G401.6 (cell line): ENCODE results near the gene FGGY.
A peak's percentile ranks its signal among the peaks of the same experiment; 100 is the strongest.

Experiments
- FAIRE-seq: peaks from 2 replicates; lab custom pipeline; 2012; peaks lifted over from hg19 to GRCh38; lab: Jason Lieb, UNC

FGGY gene

DNA sequence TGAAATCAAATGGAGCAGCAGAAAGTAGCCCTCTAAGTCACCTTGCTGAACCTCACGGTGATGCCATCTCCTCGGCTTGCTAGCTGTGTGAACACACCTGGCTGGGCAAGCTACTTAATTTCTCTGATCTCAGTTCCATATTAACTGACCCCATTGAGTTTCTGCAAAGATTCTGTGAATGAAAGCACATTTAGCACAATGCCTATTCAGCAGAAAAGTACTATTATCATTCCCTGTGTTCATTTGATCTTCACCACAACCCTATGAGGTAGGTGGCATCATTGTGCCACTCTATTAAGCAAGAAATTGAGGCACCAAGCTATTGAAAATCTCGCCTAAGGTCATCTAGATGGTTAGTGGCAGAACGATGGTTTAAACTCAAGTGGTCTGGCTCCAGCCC is 387.8 kb downstream of the FGGY start:
- FAIRE-seq, result no peak

DNA sequence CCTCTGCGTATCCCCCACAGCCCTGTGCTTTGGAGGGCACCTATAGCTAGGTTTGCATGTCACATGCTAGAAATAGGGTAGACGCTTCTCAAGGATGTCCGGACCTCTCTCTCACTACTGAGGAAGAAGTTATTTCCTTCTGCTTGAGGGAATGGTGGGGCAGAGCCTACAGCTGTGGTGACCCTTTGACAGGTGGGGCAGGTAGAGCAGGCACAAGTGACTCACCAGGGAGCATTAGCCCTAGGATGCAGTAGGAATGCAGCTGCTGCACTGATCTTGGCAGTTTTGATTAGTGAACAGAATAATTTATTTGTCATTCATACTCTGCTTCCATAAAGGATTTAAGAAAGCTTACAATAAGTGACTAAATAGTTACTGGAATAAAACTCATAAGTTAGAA is 388.2 kb downstream of the FGGY start:
- no peak for FAIRE-seq

DNA sequence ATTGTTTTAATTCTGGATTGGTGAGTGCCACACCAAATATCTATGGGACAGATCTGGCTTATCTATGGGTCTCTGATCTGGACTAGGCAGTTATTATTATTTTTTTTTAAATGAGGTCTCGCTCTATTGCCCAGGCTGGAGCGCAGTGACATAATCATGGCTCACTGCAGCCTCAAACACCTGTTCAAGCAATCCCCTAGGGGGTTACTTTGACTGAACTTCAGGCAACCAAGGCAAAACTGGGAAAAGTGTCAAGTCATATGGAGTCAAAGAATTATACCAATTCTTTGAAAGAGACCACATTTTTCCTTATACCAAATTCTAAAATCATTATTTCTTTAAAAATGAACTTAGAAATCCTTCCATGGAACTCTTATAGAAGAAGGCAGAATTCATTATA is 388.8 kb downstream of the FGGY start:
- FAIRE-seq, result no peak

DNA sequence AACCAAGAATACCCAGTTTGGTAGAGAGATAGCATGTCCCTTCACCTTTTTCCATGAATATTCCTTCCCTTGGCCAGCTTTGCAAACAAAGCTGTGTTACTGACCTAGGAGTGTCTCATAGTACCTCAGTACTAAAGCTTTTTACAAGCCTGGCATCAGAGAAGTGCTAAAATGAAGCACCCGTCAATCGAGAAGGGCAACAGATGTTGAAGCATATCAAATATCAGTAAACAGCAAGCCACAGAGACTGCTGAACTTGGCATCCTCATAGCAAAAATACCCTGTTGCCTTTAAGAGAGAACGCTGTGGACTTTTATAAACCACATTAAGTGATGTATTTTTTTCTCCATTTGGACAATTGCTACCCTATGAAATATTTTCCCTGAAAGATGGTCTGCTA is 389.3 kb downstream of the FGGY start:
- no peak for FAIRE-seq

DNA sequence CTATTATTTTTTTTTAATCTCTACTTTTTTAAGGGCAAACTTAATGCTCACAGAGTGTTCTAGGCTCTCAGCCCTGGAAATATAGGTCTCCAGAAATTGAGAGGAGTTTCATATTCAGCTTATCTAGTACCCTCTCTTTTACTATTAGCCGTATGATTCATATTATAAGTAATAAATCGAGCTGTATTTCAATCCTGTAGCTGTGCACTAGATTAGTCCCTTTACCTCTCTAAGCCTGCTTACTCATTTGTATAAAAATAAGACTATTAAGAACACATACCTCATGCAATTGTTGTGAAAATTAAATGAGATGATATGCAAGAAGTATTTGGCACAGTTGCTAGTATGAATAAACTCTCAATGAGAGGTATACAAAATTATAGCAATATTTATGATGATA is 389.7 kb downstream of the FGGY start:
- FAIRE-seq, result no peak

DNA sequence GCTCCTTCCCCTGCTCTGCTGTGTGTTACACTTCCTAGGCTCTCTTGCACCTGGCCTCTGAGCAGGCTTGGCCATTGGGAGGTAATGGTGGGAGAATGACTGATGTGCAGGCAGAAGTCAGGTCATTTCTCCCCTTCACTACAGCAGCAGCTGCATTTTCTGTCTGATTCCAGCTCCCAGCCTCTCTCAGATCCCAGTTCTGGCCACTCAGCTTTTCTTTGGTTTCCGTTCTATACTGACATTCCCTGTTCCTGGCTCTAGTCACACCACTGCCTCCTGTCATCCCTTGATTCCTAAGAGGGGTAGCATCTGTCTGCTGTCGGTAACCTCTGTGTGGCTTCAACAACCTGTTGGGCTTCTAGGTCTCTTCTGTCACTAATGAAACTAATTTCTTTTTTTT is 390.2 kb downstream of the FGGY start:
- no peak for FAIRE-seq

DNA sequence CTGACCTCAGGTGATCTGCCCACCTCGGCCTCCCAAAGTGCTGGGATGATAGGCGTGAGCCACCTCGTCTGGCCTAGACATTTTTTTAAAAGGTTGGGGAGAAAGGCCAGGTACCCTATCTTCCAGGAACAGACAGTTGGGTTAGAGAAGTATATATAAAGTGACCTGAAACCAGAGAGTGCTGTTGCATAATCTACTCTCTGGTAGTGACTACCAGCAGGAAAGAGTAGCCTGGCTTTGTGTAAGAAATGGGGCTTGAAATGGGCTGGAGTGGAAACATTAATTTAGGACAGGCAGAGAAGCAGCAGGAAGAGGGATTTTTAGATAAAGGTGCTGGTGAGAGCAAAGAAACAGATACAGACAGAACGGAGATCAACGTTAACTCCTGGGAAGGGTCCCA is 392.1 kb downstream of the FGGY start:
- FAIRE-seq, result no peak

DNA sequence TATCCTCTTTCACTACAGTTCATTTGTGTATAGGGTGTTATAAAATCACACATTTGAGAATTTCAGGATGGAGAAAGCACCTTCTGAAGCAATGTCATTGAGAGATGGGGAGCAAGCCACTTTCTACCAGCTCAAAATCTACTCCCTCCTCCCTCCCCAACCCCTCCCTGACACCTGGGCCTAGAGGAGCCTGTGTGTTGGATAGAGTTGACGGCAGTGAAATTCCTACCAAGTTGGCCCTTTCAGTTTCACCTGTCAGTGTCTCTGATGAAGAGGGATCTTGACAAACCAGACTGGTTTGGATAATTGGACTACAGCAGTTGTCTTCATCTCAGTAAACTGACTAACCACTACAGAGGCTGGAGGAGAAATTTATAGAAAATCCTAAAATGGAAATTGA is 392.8 kb downstream of the FGGY start:
- no peak for FAIRE-seq

DNA sequence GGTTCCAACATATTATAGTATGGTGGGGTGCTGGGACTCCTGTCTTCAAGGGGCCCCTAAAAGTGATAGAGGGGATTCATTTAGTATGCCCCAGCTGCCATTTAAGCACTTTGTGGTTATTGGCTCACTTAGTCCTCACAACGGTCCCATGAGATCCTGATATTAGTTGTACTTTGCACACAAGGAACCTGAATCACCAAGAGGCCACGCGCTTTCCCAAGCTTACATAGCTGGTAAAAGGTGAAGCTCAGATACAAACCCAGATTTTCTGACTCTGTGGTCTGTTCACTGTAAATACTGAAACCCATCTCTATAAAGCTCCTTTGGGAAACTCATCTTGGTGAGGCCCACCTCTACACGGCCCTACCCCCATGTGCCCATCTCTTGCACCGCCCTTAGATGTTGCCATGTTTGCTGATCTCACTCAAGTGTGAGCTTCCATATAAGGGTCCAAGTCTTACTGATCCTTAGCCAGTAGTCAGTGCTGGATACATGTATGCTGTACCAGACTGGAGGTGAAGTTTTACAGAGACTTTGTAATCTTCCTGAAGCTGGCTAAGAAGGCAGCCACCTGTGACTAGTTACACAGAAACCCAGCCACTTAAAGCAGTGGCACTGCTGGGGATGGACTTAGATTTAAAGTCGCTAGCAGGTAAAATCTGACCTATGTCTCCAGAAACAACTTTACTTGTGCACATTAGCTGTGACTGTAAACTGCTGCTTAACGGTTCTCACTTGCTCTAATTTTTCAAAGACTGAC is 393.5 kb downstream of the FGGY start:
- FAIRE-seq, result no peak

DNA sequence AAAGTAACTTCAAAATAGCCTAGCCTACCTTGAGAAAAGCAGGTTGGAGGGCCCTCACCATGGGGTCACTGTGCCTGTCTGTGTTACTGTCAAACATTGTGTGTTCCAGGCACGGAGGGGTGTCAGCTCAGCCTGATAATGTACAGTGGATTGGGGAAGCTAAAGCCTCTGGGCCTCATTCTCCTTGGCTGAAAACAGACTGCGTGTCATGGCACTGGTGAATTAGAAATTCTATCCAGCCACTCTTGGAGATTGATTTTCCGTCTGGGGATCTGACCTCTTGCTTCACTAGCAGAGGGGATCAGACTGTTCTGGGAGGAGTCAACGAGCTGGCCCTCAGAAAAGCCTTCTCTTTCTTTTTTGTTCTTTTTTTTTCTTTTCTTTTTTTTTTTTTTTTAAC is 394.4 kb downstream of the FGGY start:
- no peak for FAIRE-seq

DNA sequence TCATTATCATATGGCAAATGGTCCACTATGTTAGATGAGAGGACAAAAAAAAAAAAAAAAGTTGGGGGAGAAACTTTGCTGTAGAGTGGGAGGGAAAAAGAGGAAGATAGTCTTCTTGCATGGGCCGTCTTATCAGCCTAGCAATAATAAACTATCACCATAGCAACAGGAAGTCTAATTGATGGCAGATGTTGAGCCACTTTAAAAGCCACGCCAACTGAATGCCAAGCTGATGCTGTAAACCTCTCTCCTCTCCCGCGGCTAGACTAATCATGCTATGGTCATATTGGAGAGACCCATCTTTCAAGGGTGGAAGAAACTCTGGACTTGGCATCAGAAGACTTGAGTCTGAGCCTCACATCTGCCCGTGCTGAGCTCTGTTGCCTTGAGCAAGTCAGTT is 395.7 kb downstream of the FGGY start:
- no peak for FAIRE-seq

DNA sequence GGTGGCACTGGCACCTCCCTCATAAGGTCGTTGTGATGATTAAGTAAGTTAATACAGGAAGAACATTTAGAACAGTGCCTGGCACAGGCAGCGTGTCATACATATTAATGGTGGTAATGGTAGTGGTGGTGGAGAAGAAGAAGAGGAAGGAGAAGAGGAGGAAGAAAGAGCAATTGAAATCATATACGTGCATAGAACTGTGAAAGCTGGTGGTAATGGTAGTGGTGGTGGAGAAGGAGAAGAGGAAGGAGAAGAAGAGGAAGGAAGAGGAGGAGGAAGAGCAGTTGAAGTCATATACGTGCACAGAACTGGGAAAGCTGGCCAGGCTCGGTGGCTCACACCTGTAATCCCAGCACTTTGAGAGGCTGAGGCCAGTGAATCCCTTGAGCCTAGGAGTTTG is 396.5 kb downstream of the FGGY start:
- FAIRE-seq, result no peak

DNA sequence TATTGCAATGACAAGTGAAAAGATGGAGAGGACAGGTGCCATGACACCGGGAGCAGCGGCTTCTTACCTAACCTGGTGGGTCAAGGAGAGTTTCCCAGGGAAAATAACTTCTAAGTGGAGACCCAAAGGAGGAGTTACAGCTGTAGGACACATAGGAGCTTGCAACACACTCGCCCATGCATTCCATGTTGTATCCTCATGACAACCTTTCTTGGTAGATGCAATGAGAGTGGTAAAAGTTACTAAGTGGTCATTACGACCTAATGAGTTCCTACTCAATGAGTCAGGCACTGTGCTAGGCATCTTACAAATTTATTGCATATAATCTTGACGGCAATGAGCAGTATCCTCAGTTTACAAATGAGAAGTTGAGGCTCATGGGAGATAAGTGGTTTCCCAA is 398.4 kb downstream of the FGGY start:
- no peak for FAIRE-seq

DNA sequence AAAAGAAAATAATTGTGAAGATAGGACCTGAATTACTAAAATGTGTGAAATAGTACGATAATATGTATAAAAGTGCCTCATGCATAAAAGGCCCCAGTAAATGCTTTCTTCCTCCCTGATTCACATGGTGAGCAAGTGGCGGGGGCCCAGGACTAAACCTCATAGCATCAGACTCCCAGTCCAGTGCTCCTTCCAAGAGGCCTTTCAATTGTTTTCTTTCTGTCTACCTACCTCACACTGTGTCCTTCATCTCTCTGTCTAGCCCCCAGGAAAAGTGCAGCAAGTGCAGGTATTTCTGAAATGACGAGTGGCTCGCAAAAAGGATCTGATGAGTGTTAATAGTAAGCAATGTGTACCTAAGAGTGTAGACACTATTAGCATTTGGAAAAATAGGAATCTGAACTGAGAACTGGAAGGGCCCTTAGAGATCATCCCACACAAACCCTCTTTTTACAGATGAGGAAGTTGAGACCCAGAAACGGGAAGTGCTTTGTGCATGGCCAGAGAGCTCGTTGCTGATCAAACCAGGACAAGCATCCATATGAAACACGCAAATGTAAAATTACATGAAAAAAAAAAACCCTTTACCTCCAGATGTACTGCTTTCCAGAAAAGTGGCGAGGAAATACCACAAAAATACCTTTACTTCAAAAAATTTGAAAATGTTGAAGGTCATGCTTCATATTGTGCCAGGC is 399.7 kb downstream of the FGGY start:
- no peak for FAIRE-seq

DNA sequence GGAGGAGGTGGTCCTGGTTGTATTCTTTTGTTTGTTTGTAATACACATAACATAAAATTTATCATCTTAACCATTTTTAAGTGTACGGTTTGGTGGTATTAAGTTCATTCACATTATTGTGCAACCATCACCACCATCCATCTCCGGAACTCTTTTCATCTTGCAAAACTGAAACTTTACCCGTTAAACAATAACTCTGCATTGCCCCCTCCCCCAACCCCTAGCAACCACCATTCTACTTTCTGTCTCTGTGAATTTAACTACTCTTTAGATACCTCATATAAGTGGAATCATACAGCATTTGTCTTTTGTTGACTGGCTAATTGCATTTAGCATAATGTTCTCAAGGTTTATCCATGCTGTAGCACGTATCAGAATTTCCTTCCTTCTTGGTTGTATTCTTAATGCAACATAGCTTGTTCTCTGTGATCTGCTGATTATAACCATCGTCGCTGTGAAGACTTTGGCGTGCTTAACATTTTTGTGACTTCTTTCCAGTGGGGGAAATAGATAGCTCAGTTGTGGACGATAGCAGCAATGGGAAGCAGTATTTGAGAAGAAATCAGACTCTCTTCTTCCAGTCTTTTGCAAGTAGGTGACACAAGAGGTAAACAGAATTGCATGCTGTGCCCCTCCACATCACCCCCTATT is 400.4 kb downstream of the FGGY start:
- no peak for FAIRE-seq

DNA sequence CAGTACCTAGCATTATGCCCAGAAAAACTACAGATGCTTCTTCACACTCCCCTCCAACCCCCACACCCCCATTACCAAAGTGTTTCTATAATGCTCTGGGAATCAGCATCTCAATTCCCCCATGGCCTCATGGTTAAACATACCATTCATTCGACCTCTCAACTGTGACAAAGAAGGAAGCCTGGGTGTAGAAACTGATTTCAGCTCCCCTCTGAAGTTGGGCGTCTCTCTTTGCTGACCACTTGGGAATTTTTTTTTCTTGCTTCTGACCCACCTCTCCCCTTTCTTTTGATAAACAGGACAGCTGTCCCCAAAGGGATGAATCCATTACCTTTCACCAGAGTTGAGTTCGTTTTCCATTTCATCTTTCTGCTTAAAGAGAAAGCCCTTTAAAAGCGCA is 401.5 kb downstream of the FGGY start:
- FAIRE-seq, result no peak

DNA sequence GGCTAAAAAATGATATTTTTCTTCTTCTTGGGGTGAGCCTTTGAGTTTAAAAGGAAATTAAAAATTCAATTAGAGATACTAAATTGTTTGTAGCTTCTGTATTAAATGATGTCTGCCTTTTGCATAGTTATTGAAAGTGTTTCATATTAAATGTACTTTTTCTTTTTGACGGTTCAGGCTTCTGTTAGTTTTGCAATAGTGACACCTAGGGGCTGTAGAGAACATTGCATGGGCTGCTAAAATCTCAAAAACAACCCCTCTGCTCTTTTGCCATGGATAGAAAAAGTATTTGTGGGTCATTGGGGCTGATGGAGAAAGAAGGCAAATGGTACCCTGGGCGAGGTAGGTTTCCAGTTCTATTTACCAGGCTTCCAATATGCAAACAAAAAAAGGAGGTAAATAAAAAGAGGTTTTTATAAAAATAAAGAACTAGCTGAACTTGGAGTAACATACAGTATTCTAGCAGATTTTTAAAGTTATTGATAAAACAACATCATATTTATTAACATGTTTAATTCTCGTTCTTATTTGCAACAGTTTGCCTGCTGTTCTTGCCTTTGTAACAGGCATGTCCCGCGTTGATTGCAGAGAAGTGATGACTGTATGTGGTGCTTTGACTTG is 402.4 kb downstream of the FGGY start:
- FAIRE-seq, result peak; percentile 25

DNA sequence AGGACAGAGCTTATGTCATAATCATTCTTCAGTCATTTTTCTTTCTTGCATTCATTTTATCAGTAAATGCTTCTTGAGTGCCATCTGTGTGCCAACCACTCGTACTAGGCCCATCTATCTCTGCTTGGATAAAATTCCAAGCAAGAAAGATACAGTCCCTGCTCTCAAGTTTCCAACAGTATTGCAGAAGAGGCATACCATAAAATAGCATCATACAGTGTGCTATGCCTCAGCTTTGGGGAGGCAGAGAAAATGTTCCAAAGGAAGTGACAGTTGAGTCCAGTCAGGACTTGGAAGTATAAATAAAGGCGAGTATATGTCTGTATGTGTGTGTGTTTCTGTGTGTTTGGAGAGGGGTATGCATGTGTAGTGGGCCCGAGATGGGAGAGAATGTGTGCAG is 404.5 kb downstream of the FGGY start:
- FAIRE-seq, result no peak

DNA sequence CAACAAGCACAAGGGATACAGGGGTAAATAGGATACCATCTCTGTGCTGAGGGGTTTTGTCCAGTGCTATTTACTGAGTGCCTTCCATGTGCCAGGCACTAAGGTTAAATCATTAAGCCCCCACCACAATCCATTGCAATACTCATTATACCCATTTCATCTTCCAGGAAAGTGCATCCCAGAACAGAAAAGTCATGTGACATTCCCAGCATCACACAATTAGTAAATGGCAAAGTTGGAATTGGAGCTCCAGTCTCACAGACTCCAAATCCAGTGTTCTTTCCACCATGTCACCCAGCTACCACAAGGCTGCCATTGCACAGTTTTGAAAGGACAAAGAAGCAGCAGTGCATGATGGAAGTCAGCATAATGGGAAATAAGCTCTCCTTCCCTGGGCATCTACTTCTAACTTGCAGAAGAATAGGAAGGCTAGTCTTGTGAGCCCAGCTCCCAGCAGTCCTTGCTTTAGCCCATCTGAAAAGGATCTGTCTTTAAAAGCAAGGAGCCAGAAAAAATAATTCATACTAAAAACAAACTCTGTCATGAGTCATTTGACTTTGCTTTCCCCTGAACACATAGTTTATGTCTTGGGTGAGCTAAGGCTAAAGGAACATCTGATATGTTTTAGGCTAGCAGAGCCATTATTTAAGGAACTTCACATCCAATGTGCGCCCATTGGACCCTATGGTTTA is 406.5 kb downstream of the FGGY start:
- FAIRE-seq, result no peak

DNA sequence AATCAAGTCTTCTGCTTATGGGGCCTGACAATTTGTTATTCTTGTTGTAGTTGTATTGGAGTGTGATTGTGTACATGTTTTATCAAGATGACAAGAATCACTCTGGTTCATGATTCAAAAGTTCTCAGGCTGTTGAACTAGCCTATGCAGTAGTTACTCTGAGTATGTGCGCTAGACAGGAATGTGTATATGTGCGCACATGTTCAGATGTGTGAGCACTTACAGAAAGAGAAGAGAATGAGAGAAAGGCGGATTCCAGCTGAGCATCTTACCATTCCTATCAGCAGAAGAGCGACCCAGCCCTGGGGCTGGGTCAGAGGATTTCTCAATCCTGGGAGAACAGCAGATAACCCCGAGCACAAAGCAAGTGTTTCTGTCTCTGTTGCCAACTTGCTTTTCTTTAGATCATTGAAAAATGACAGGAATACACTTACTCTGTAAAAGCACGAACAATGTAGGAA is 407.1 kb downstream of the FGGY start:
- no peak for FAIRE-seq

DNA sequence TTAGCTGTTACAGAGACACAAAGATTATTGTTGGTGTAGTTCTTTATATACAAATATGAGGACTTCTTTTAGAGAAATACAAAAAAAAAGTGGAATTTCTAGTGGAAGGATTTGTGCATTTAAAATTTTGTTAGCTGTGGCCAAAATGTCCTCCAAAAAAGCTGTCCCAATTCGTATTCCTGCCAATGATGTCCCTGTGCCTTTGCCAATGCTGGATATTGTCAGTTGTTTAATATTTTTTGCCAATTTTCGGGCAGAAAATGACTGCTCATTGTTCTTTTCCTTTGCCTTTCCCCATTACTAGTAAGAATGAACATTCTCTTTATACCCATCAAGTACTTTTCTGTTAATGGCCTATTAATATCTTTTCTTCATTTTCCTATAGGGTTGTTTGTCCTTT is 407.8 kb downstream of the FGGY start:
- FAIRE-seq, result no peak

DNA sequence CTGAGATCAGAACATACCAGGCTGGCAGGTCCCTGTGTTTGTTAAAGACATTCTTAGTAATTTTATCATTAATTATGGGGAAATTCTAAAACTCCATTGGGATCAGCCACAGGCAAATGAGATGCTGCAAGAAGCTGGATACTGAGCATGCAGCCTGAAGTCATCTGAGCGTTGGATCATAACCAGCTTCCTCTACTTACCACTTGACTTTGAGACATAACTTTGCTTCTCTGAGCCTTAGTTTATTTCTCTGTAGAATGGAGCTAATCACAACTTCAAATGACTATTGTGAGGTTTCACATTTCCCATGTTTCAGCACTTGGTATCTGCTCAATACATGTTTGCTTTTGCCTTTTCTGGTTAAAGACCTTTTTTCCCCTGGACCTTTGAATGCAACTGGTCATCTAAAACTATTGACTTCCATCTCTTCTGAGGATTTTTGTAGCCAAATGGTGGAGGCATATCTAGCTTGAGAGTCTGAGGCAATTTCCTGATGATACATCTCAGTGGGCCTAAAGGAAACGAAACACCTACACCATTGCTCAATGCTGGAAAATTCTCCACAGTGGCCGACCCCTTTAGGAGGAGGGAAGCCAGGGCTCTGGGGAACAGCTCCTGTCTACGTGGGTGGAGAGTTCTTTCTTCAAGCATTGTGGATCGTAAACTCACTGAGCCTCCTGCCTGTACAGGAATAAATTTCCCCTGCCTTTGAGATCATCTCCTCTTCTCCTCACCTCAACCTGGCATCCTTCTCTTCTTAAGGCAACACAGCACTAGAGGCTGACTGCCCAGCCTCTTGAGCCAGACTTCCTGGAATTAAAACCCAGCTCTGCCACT is 408.8 kb downstream of the FGGY start:
- no peak for FAIRE-seq
